Fibroblast of mammary gland (primary cell): ENCODE results near the gene AFF3.
A peak's percentile ranks its signal among the peaks of the same experiment; 100 is the strongest.

Source experiments
- DNase-seq: peaks from one replicate; pipeline ENCODE4 v3.0.0-alpha.2; 2010; ENCODE audit warnings: low read depth
- H3K4me3 ChIP-seq: 2 replicates; pipeline ENCODE4 v1.5.1; 2011; ENCODE audit warnings: low read depth, mild to moderate bottlenecking, low read length, moderate library complexity; ENCODE audit not compliant: control insufficient read depth
- TF ChIP-seq, protein P1 (sequence below): conservative IDR thresholded peaks from 2 replicates; pipeline ENCODE4 v1.5.1; 2011; ENCODE audit warnings: low read depth, low read length, inconsistent platforms; ENCODE audit not compliant: control insufficient read depth, insufficient read depth

The AFF3 gene

DNA sequence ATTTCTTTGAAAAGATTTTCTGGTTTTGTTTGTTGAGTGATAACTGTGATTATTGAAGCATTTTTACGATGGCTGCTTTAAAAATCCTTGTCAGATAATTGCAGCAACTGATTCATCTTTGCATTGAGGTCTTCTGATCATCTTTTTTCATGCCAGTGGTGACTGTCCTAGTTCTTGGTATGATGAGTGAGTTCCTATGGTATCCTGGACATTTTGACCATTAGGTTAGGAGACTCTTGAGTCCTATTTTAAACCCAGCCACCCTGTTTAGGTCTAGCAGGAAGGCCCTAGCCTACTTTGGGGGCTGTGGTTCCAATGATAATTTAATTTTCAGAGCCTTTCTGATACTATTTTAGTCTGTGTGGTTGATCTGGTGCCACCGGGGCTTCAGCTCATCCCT is 579.9 kb downstream of the AFF3 start:
- TF ChIP-seq, protein P1, sequence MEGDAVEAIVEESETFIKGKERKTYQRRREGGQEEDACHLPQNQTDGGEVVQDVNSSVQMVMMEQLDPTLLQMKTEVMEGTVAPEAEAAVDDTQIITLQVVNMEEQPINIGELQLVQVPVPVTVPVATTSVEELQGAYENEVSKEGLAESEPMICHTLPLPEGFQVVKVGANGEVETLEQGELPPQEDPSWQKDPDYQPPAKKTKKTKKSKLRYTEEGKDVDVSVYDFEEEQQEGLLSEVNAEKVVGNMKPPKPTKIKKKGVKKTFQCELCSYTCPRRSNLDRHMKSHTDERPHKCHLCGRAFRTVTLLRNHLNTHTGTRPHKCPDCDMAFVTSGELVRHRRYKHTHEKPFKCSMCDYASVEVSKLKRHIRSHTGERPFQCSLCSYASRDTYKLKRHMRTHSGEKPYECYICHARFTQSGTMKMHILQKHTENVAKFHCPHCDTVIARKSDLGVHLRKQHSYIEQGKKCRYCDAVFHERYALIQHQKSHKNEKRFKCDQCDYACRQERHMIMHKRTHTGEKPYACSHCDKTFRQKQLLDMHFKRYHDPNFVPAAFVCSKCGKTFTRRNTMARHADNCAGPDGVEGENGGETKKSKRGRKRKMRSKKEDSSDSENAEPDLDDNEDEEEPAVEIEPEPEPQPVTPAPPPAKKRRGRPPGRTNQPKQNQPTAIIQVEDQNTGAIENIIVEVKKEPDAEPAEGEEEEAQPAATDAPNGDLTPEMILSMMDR, result no peak
- no peak for DNase-seq
- H3K4me3 ChIP-seq, result no peak overlapping the region

DNA sequence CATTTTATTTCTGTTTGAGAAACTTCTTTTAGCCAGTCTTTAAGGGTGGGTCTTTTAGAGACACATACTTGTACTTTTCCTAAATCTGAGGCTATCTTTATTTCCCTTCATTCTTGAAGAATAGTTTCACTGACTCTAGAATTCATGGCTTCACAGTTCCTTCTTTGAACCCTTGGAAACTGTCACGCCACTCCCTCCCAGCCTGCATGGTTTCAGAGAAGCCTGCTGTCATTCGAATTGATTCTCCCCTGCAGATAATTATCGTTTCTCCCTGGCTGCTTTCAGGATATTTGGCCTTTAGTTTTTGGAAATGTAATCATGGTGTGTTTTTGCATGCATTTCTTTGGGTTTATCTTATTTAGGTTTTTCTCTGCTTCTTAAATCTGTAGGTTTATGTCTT is 580.6 kb downstream of the AFF3 start:
- H3K4me3 ChIP-seq, result no peak overlapping the region
- DNase-seq, result no peak
- TF ChIP-seq, protein P1, result no peak

DNA sequence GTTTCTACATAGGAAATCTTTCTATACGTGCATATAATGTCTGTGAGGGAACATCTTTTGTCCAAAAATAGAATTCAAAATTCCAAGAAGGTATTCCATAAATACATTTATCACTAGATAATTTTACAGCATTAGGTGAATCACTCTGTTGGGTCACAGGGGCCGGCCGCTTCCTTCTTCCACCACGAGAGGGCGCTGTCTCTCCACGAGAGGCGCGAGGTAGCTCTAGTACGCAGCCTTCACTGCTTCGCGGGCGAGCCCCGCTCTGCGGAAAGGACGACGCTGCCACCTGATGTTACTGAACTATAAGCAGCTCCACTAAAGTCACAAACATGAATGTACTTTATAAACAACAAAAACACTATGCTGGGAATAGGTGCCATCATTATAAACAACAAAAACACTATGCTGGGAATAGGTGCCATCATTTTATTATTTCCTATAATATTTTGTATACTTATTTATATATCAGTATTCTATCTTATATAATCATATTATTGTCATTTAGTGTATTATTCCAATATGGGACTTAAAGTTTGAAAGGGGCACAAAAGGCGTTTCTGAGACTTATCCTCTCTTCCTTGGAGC is 583.2 kb downstream of the AFF3 start:
- H3K4me3 ChIP-seq, result no peak overlapping the region
- TF ChIP-seq, protein P1, result peak; percentile 90
- DNase-seq, result peak; percentile 62

DNA sequence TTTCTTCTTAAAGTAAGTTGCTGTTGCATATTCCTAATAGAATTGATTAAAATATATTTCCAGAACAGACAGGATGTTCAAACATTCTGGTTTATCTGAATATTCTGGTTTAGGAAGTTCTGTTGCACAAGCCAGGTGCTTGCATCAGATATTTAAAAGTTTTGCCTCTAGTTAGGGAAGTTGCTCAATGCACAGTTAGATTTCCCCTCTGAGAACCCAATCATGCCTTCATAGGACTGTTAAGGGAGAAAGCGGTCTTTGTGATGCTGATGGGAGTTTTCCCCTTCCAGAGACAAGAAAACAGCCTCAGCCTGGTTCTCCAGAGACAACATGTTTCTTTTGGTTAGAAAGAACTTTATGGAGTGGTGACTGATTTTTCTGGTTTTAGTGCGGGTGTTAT is 587.0 kb downstream of the AFF3 start:
- TF ChIP-seq, protein P1, result no peak
- no peak overlapping the region for H3K4me3 ChIP-seq
- DNase-seq, result no peak

DNA sequence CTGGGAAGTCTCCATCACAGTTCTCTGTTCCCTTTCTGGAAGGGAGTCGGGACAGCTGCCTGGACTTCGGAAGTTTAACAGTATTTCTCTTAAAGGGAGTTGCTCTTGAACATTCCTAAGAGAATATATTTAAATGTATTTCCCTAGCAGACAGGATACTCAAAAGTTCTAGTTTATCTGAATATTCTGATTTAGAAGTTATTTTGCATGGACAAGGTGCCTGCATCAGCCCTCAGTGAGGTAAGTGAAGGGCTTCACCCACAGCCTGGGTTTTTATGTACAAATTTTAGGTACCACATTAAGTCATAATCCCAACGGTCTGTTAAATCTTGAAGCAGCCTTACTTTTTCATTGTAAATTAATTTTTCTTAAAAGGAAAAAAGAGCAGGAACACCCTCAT is 587.5 kb downstream of the AFF3 start:
- H3K4me3 ChIP-seq, result no peak overlapping the region
- DNase-seq, result no peak
- TF ChIP-seq, protein P1, result no peak

DNA sequence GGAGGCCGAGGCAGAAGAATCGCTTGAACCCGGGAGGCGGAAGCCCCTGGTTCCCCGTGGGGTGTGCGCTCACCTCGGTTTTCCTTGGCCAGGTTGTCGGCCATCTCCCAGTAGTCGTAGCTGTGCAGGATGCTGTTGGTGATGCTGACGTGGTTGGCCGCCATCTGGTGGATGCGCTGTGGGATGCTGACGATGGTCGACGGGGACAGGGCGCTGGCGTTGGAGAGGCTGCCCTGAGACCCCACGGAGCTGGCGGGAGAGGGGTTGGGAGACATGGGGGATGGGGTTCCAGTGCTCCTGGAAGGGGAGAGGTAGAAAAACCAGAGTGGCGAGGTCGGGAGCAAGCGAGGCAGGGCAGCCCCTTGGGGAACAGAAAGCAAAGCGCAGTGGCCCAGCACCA is 588.2 kb downstream of the AFF3 start:
- DNase-seq, result no peak
- H3K4me3 ChIP-seq, result no peak overlapping the region
- TF ChIP-seq, protein P1, result no peak

DNA sequence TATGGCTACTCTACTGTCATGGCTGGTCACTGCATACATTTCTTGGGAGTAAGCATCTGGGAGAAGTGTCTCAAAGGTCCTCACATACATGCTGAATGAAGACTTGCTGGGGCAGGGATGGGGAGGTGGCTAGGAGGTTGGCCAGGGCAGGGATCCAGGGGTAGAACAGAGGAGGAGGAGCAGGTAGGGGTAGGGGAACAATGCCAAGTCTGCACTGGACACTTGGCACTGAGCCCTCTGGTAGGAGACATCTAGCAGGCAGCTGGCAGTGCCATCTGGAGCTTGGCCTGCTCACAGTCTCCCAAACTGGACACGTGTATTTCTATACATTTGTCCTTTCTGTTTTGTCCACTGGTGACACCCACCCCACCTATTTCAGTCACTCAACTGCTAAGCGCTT is 589.9 kb downstream of the AFF3 start:
- no peak for DNase-seq
- TF ChIP-seq, protein P1, result no peak
- H3K4me3 ChIP-seq, result no peak overlapping the region
